ENCODE results near the gene MYO1D. TPM values are rescaled to one million over a fixed set of nuclear protein-coding genes. Genes with fewer than 3 reads are reported as not detected.
A peak's percentile ranks its signal among the peaks of the same experiment; 100 is the strongest.
"Not testable (repeated sequence)": the region's sequence is repeated elsewhere in the genome, so short reads cannot be mapped to it uniquely, and the experiment has no call there.

MYO1D gene
- total and polyA plus RNA-seq, 5 donors from 2014 or later, result 1.5 to 8.2 (median 2.7) TPM

- H3K27ac Mint-ChIP-seq, result no peak overlapping the region
- no peak overlapping the region for H3K4me3 ChIP-seq (ENCODE audit: low read depth, low read length)
- peaks cover 6 to 8% (median 6%) of the 10 kb centered on the region in 4 donors for H3K4me1 Mint-ChIP-seq
- DNase-seq (no peak), ATAC-seq (ENCODE audit: low read depth in 2 of 2) (no peak)
- peak overlapping the region in 1 of 4 donors; percentile 55 for H3K4me3 Mint-ChIP-seq
- H3K36me3 Mint-ChIP-seq, result no peaks in the 10 kb centered on the region
- peaks cover 34% of the 10 kb centered on the region for H3K27me3 Mint-ChIP-seq
- H3K9me3 ChIP-seq (ENCODE audit: control insufficient read depth in 2 of 2, low read length in 2 of 2), result peaks cover 0 to 3% of the 10 kb centered on the region in 2 experiments
- H3K27me3 ChIP-seq (ENCODE audit: control insufficient read depth, insufficient read depth, low read length), result peaks cover 2% of the 10 kb centered on the region
- no peaks in the 10 kb centered on the region for H3K9me3 Mint-ChIP-seq
- no peak overlapping the region for H3K27ac ChIP-seq (ENCODE audit: insufficient read depth, low read length, poor library complexity, severe bottlenecking)
- no peaks in the 10 kb centered on the region for H3K4me1 ChIP-seq (ENCODE audit: control insufficient read depth, insufficient read depth, low read length, poor library complexity, severe bottlenecking)
- H3K36me3 ChIP-seq (ENCODE audit: control insufficient read depth, insufficient read depth, low read length), result no peaks in the 10 kb centered on the region
These were observed 28.0 kb upstream of the MYO1D start for GRCh38 chr17:32904891-32905290.

DNA sequence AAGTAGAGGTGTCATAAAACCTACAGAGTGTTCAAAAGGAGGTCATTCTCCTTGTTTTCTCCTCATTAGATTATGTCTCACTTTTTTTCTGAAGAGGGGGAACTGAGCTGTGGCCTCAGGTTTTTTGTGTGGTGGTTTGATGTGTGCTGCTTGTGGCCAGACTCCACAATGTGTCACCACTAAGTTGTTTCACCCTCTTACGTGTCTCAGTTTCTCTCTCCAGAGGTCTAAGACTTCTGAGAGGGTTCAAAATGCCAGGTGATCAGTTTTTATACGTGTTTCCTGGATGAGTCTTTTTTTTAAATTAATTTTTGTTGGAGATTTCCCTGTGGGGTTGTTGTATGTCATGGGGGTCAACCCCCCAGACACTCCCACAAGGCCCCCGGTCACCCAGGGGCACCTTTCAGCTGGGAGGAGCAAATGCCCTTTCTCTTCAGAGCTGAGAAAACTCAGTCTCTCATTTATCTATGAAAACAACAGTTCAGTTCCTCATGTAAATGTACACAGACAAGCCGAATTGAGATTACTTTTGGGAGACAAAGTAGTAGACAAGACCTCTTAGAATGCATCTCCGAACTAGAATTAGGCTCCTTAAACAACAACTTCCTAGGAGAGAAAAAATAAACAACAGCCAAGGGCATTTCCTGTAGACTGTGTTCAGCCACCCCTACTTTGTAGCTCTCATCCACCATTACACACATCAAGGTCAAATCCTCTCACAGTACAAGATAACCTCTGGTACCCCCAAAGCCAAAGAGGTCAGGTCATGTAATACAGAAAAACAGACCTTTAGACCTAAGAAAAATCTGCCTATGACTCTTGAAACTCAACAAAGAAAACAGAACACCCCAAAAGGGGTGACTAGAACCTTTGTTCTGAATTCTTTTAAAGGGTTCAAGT lies 27.1 kb upstream of the MYO1D start:
- no peaks in the 10 kb centered on the region for H3K36me3 ChIP-seq (ENCODE audit: control insufficient read depth, insufficient read depth, low read length)
- peaks cover 2% of the 10 kb centered on the region for H3K27me3 ChIP-seq (ENCODE audit: control insufficient read depth, insufficient read depth, low read length)
- peaks cover 0 to 3% of the 10 kb centered on the region in 2 experiments for H3K9me3 ChIP-seq (ENCODE audit: control insufficient read depth in 2 of 2, low read length in 2 of 2)
- H3K9me3 Mint-ChIP-seq, result no peaks in the 10 kb centered on the region
- no peaks in the 10 kb centered on the region for H3K36me3 Mint-ChIP-seq
- no peak overlapping the region for H3K27ac Mint-ChIP-seq
- H3K4me3 ChIP-seq (ENCODE audit: low read depth, low read length), result no peak overlapping the region
- no peak overlapping the region for H3K4me3 Mint-ChIP-seq
- peaks cover 33% of the 10 kb centered on the region for H3K27me3 Mint-ChIP-seq
- no peak for DNase-seq
- peaks cover under 1 to 6% (median 4%) of the 10 kb centered on the region in 4 donors for H3K4me1 Mint-ChIP-seq
- no peak overlapping the region for H3K27ac ChIP-seq (ENCODE audit: insufficient read depth, low read length, poor library complexity, severe bottlenecking)
- no peak for ATAC-seq (ENCODE audit: low read depth in 2 of 2)
- no peaks in the 10 kb centered on the region for H3K4me1 ChIP-seq (ENCODE audit: control insufficient read depth, insufficient read depth, low read length, poor library complexity, severe bottlenecking)

DNA sequence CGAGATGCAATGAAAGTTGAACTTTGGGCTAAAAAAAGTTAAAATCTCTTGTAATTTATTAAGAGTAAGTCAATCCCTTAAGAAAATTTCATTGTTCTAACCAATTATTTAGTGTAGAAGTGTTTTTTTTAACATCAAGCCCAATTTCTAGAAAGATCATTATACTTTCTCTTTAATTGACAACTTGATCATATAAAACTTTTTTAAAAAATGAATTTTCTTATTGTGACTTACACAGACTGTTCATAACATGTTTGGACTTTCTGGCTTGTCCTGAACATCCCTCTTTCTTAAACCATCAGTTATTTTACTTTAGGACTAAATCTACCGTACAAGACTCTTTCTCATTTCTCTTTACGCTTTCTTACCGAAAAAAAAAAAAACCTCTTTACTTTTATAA lies 24.8 kb upstream of the MYO1D start:
- Histone ChIP-seq H3K36me3 (ENCODE audit: control insufficient read depth, insufficient read depth, low read length) (no peaks in the 10 kb centered on the region), H3K27me3 (ENCODE audit: control insufficient read depth, insufficient read depth, low read length) (peaks cover 4% of the 10 kb centered on the region), H3K4me1 (ENCODE audit: control insufficient read depth, insufficient read depth, low read length, poor library complexity, severe bottlenecking) (no peaks in the 10 kb centered on the region), H3K9me3 (ENCODE audit: control insufficient read depth in 2 of 2, low read length in 2 of 2) (peaks cover 0 to 3% of the 10 kb centered on the region in 2 experiments), H3K4me3 (ENCODE audit: low read depth, low read length) (no peak overlapping the region), H3K27ac (ENCODE audit: insufficient read depth, low read length, poor library complexity, severe bottlenecking) (no peak overlapping the region)
- peaks cover 0 to 6% (median 4%) of the 10 kb centered on the region in 4 donors for H3K4me1 Mint-ChIP-seq
- H3K9me3 Mint-ChIP-seq, result no peaks in the 10 kb centered on the region
- peaks cover 28% of the 10 kb centered on the region for H3K27me3 Mint-ChIP-seq
- no peaks in the 10 kb centered on the region for H3K36me3 Mint-ChIP-seq
- ATAC-seq (ENCODE audit: low read depth in 2 of 2), result no peak
- no peak for DNase-seq
- H3K4me3 Mint-ChIP-seq, result no peak overlapping the region
- no peak overlapping the region for H3K27ac Mint-ChIP-seq

DNA sequence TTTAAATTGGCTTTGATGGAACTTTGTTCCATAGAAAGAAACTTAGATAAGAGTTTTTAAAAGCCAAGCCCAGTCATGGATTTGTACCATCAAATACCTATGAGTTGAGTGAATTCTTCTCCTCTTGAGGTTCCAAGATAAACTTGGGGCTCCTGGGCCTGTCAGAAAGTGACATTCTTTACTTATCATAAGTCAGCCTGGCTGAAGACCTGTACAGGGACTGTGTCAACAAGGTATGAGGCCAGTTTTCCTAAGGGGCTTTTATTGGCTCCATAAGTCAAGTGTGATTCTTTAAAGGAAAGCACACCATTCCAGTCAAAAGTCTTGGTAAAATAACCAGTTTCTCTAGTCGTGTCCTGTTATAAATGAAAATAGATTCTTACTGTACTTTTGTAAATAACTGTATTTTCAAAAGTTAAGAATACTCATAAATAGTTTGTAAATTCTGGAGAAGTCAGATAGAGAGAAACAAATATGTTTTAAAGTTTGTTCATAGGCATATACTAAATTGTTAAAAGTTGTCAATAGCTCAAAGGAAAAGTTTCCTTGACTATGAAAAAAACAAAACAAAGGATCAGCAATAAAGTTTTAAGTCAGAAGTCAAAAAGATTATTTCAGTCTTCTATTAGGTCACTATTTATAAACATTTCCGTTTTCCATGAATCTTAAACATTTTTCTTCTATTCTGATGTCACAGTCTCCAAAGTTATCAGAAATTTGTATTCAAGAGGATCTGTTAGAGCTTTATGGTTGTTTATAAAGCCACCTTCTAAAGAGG lies 22.5 kb upstream of the MYO1D start:
- no peak for ATAC-seq (ENCODE audit: low read depth in 2 of 2)
- peaks cover 14% of the 10 kb centered on the region for H3K27me3 Mint-ChIP-seq
- H3K4me1 ChIP-seq (ENCODE audit: control insufficient read depth, insufficient read depth, low read length, poor library complexity, severe bottlenecking), result no peaks in the 10 kb centered on the region
- H3K27ac ChIP-seq (ENCODE audit: insufficient read depth, low read length, poor library complexity, severe bottlenecking), result no peak overlapping the region
- no peak overlapping the region for H3K27ac Mint-ChIP-seq
- H3K27me3 ChIP-seq (ENCODE audit: control insufficient read depth, insufficient read depth, low read length), result peaks cover 7% of the 10 kb centered on the region
- no peaks in the 10 kb centered on the region for H3K36me3 Mint-ChIP-seq
- no peak overlapping the region for H3K4me3 ChIP-seq (ENCODE audit: low read depth, low read length)
- H3K36me3 ChIP-seq (ENCODE audit: control insufficient read depth, insufficient read depth, low read length), result no peaks in the 10 kb centered on the region
- H3K9me3 Mint-ChIP-seq, result no peaks in the 10 kb centered on the region
- DNase-seq, result no peak
- no peak overlapping the region for H3K4me3 Mint-ChIP-seq
- peaks cover 0 to 5% (median 4%) of the 10 kb centered on the region in 4 donors for H3K4me1 Mint-ChIP-seq
- H3K9me3 ChIP-seq (ENCODE audit: control insufficient read depth in 2 of 2, low read length in 2 of 2), result peaks cover 0 to 3% of the 10 kb centered on the region in 2 experiments

DNA sequence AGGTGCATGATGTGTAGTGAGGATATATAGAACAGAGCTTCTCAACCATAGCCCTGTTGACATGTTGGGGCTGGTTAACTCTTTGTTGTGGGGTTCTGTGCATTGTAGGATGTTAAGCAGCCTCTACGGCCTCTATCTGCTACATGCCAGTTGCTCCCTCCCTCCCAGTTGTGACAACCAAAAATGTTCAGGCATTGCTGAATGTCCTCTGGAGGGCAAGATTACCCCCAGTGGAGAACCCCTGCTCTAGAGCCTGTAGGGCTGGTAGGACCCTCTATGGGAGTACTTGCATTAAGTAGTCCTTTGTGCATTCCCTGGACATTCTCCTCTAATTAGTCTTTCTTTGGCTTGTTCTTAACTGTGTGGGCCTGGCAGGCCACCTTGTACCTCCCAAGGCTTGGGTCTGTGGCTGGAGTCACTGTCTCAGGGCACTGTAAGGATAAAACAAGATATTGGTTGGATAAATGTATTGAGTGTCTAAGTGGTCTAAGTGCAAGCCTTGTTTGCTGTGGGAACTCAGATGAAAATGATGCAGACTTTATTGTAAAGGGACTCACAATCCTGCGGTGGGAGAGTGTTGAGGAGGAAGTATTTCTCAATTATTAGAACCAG lies 19.8 kb upstream of the MYO1D start:
- H3K4me3 ChIP-seq (ENCODE audit: low read depth, low read length), result no peak overlapping the region
- H3K36me3 ChIP-seq (ENCODE audit: control insufficient read depth, insufficient read depth, low read length), result no peaks in the 10 kb centered on the region
- DNase-seq (no peak), ATAC-seq (ENCODE audit: low read depth in 2 of 2) (no peak)
- Mint-ChIP-seq H3K36me3 (no peaks in the 10 kb centered on the region), H3K9me3 (no peaks in the 10 kb centered on the region), H3K4me1 (no peaks in the 10 kb centered on the region), H3K27me3 (peaks cover 11% of the 10 kb centered on the region), H3K27ac (no peak overlapping the region), H3K4me3 (no peak overlapping the region)
- no peaks in the 10 kb centered on the region for H3K4me1 ChIP-seq (ENCODE audit: control insufficient read depth, insufficient read depth, low read length, poor library complexity, severe bottlenecking)
- H3K27me3 ChIP-seq (ENCODE audit: control insufficient read depth, insufficient read depth, low read length), result peaks cover 4% of the 10 kb centered on the region
- H3K9me3 ChIP-seq (ENCODE audit: control insufficient read depth in 2 of 2, low read length in 2 of 2), result peaks cover 0 to 3% of the 10 kb centered on the region in 2 experiments
- H3K27ac ChIP-seq (ENCODE audit: insufficient read depth, low read length, poor library complexity, severe bottlenecking), result no peak overlapping the region

DNA sequence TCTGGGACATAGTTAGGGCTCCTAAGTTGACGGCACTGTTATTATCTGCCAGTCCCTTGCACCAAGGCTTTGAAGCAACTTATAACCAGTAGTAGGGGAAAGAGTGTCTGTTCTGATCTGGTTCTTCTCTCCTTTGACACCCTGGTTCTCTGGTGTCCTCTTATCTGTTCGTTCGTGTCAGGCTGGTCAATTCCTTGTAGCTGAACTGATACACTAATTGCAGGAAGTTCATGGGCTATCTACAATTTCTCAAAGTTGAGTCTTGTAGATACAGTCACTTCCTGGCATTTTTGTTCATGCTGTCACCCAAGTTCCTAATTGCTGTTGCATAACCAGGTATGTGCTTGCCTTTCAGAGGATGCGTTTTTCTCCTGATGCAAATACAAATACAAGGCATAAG lies 17.3 kb upstream of the MYO1D start:
- no peak for DNase-seq
- Histone ChIP-seq H3K9me3 (ENCODE audit: control insufficient read depth in 2 of 2, low read length in 2 of 2) (no peaks in the 10 kb centered on the region), H3K36me3 (ENCODE audit: control insufficient read depth, insufficient read depth, low read length) (no peaks in the 10 kb centered on the region), H3K4me1 (ENCODE audit: control insufficient read depth, insufficient read depth, low read length, poor library complexity, severe bottlenecking) (no peaks in the 10 kb centered on the region), H3K27me3 (ENCODE audit: control insufficient read depth, insufficient read depth, low read length) (peaks cover 4% of the 10 kb centered on the region), H3K27ac (ENCODE audit: insufficient read depth, low read length, poor library complexity, severe bottlenecking) (no peak overlapping the region), H3K4me3 (ENCODE audit: low read depth, low read length) (no peak overlapping the region)
- no peak for ATAC-seq (ENCODE audit: low read depth in 2 of 2)
- H3K4me1 Mint-ChIP-seq, result no peaks in the 10 kb centered on the region
- H3K9me3 Mint-ChIP-seq, result no peaks in the 10 kb centered on the region
- H3K36me3 Mint-ChIP-seq, result no peaks in the 10 kb centered on the region
- no peak overlapping the region for H3K4me3 Mint-ChIP-seq
- H3K27ac Mint-ChIP-seq, result no peak overlapping the region
- peaks cover 7% of the 10 kb centered on the region for H3K27me3 Mint-ChIP-seq

DNA sequence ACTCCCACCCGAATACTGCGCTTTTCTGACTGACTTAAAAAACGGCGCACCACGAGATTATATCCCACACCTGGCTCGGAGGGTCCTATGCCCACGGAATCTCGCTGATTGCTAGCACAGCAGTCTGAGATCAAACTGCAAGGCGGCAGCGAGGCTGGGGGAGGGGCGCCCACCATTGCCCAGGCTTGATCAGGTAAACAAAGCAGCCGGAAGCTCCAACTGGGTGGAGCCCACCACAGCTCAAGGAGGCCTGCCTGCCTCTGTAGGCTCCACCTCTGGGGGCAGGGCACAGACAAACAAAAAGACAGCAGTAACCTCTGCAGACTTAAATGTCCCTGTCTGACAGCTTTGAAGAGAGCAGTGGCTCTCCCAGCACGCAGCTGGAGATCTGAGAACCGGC lies 10.5 kb upstream of the MYO1D start:
- not testable (repeated sequence) for H3K36me3 ChIP-seq (ENCODE audit: control insufficient read depth, insufficient read depth, low read length); H3K4me3 Mint-ChIP-seq; H3K4me1 Mint-ChIP-seq; H3K9me3 Mint-ChIP-seq; H3K4me1 ChIP-seq (ENCODE audit: control insufficient read depth, insufficient read depth, low read length, poor library complexity, severe bottlenecking); H3K27ac Mint-ChIP-seq; H3K9me3 ChIP-seq (ENCODE audit: control insufficient read depth in 2 of 2, low read length in 2 of 2); H3K27me3 ChIP-seq (ENCODE audit: control insufficient read depth, insufficient read depth, low read length); H3K27ac ChIP-seq (ENCODE audit: insufficient read depth, low read length, poor library complexity, severe bottlenecking); H3K36me3 Mint-ChIP-seq; H3K4me3 ChIP-seq (ENCODE audit: low read depth, low read length); DNase-seq; ATAC-seq (ENCODE audit: low read depth in 2 of 2)
- H3K27me3 Mint-ChIP-seq, result peaks cover 19% of the 10 kb centered on the region
